HG03135 (cell line): ENCODE data around the gene SEC14L6.
A peak's percentile ranks its signal among the peaks of the same experiment; 100 is the strongest.
"Not testable (repeated sequence)": the region's sequence is repeated elsewhere in the genome, so short reads cannot be mapped to it uniquely, and the experiment has no call there.

ENCODE experiments used
- ATAC-seq: cut with Tn5 transposase; IDR thresholded peaks from one replicate; pipeline ENCODE4 v1.9.1; 2021; ENCODE audit warnings: mild to moderate bottlenecking, moderate library complexity; ENCODE audit not compliant: unreplicated experiment

SEC14L6 gene

DNA sequence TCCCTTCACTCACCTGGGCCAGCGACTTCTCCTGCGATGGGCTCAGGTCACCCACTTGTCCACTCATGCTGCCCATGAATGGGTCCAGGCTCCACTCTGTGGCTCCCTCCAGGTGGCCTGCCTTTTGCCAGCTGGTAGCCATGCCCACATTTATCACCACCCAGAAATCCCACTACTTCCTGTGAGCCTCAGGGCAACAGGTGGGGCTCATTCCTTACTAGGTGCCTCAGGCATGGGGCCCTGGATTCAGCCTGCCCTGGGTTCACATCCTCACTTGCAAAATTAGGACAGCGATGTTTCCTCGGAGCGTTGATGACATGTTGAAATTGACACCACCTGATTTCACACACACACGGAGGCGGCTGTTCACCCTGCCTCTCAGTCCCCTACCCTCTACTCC is at the start of gene SEC14L6:
SEC14L6 (minus strand) TSS at position 126 of the 400 bp plus-strand sequence; CDS start at position 67, 59 bp downstream.
- ATAC-seq, result no peak

- ATAC-seq, result no peak
Measured at GRCh38 chr22:30596199-30596598, 49.7 kb upstream of the SEC14L6 start.

DNA sequence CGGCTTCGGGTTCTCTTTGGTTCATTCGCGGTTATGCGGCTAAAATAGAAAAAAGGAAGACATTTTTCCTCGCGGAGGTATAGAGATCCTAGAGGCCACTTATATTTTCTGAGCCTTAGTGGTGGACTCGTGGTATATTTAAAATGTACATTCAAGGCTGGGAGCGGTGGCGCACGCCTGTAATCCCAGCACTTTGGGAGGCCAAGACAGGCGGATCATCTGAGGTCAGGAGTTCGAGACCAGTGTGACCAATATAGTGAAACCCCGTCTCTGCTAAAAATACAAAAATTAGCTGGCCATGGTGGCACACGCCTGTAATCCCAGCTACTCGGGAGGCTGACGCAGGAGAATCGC is 45.8 kb upstream of the SEC14L6 start:
- not testable (repeated sequence) for ATAC-seq

GRCh38 chr22:30591588-30592359 is 45.2 kb upstream of the SEC14L6 start, which contains the start of gene PES1:
Gene PES1, minus strand, starts transcription at chr22:30591910. Its CDS starts 77 bp downstream, at chr22:30591833.
- ATAC-seq, result peak; percentile 90

DNA sequence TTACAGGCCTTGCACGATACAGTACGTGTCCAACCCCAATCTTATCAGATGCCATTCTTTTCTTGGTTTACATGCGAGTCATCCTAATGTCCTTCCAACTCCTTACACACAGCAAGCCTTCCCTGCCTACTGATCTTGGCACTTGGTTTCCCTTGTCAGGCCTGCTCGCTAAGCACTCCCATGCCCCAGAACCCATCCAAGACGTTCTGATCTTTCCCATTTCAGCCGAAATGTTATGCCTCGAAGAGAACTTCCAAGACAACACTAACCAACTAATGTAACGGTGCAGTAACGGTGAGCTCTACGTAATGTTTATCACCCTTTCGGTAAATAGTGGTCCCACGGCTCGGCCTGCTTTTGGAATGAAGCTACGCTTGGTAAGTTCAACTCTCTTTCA is 44.6 kb upstream of the SEC14L6 start:
- no peak for ATAC-seq

- no peak for ATAC-seq
Measured at GRCh38 chr22:30586414-30586813, 39.9 kb upstream of the SEC14L6 start.

GRCh38 chr22:30584441-30584840 is 37.9 kb upstream of the SEC14L6 start:
- no peak for ATAC-seq

DNA sequence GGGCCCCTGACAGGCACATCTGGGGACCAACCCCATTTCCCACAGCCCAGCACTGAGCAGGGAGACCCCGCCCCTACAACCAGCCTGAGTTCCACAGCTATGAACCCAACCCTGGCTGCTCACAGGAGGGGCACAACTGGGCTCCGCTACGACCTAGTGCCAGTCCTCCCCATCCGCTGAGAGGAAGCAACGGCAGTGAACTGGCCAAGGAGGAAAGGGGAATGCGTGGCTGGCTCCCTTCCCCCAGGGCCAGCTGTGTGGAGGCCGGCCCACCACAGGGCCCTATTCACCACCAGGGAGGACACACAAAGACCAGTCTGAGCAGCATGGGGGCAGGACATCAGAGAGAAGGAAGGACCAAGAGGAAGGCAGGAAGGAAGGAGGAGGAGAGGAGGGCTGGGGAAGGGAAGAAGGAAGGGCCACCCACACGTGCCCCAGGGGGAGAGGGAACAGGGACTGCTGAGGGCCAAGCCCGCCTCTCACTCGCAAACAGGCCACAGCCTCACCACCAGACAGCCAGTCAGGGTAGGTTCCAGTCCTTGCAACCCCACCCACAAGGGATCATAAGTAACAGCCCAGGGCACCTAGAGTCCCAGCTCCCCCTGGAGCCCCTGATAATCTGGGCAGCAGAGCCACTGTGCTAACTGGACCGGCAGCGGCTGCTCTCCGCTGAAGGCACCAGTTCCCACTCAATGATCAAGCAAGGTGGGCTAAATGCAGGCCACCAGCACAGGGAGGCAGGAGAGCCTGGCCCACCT is 36.4 kb upstream of the SEC14L6 start:
- no peak for ATAC-seq

DNA sequence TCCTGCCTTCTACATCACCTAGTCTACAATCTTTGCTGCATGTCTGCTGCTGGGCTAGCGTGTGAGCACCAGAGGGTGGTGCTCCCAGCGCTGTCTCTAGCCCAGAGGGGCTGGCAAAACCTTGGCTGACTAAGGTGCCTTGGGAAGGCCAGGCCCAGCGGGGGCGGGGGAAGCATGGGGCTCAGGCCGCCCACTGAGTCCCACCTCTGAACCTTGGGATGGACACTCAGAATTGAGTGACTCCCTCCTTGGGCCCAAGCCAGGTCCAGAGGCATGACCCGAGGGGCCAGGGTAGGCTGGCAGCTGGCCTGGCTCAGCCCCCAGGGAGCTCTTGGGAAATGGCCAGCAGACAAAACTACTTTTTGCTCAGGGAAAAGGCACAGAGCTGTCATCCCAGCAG is 35.5 kb upstream of the SEC14L6 start:
- no peak for ATAC-seq

DNA sequence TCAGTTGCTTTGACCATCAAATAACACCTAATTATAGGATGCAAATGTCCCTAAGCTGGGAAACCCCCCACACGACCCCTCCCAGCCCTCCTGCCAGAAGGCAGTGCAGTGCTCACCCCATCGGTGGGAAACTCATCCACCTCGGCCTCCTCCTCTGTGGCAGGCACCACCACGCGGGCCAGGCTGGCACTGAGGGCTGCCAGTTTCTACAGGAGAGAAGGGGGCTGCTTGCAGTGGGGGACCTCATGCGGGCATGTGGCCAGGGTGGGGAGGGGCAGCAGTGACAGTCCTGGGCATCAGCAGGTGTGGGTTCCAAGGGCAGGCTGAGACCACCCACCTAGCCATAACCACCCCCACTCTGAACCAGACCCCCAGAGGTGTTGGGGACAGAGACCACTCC is 34.4 kb upstream of the SEC14L6 start:
- no peak for ATAC-seq

DNA sequence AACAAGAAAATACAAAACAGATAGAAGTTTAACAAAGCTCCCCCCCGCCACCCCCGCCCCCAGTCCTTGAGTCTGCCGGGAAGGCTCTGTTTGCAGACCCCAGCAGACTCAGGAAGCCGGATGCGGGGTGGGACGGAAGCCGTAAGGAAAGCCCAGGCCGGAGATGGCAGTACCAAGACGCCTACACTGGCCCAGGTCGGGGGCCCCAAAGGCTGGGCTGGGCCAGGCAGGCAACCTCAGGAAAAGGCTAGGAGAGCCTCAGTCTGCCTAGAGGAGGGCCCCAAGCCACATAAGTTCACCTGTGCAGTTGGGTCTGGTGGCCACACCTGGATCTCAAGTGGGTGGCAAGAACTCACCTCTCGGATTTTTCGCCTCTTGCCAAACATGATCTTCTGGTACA is 31.9 kb upstream of the SEC14L6 start:
- no peak for ATAC-seq

GRCh38 chr22:30575859-30576258 is 29.3 kb upstream of the SEC14L6 start:
- no peak for ATAC-seq

GRCh38 chr22:30574997-30575671 is 28.6 kb upstream of the SEC14L6 start:
- no peak for ATAC-seq

- no peak for ATAC-seq
Measured at GRCh38 chr22:30574095-30574981, 27.8 kb upstream of the SEC14L6 start, which contains the start of gene GAL3ST1. Gene GAL3ST1, minus strand, starts transcription at chr22:30574665. Its CDS starts 17,273 bp downstream, at chr22:30557392.

- no peak for ATAC-seq
Measured at GRCh38 chr22:30573594-30574094, 27.1 kb upstream of the SEC14L6 start.

DNA sequence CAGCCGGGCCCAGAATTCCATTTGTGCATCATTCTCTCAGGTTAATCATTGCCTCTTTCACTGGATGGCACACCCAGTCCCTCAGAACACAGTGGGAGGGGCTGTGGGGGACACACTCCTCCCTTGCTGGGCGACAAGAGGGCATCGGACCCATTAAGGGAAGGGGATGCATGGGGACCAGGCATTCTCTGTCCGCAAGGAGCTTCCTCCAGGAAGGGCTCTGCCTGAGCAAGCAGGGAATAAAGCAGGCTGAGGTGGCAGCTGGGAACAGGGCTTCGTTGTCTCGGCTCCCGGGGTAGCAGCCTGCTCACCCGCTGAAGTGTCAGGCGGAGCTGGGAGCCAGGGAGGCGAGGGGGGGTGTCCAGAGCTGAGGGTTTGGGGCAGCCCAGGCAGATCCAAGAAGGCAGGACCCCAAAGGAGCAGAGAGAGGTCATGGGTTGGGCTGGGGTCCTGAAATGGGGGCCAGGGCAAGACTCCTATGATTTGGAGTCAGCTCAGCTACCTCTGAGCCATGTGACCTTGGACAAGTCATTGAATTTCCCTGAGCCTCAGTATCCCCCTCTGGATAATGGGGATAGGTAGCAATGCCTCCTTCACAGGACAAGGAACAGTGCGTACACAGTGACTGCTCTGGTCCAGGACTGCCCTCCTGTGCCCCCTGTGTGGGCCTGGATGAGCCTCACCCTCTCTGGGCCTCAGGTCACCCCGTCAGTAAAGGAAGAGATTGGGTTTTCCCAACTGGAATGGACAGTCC is 26.5 kb upstream of the SEC14L6 start:
- no peak for ATAC-seq

DNA sequence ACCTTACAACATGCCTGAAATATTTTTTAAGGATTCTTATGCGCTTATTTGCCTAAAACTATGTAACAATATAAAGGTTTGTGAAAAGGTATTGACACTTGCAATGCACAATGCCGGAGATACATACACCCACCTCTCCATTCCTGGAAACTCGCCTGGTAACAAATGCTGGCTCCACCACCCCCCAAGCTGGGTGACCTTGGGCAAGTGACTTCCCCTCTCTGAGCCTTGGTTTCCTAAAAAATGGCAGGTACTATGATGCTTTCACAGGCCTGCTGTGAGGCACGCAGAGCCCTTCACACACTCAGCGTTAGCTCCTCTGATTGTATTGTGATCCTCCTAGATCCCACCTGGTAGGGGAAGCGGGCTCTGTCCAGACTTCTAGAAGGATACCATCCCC is 25.7 kb upstream of the SEC14L6 start:
- ATAC-seq, result no peak

DNA sequence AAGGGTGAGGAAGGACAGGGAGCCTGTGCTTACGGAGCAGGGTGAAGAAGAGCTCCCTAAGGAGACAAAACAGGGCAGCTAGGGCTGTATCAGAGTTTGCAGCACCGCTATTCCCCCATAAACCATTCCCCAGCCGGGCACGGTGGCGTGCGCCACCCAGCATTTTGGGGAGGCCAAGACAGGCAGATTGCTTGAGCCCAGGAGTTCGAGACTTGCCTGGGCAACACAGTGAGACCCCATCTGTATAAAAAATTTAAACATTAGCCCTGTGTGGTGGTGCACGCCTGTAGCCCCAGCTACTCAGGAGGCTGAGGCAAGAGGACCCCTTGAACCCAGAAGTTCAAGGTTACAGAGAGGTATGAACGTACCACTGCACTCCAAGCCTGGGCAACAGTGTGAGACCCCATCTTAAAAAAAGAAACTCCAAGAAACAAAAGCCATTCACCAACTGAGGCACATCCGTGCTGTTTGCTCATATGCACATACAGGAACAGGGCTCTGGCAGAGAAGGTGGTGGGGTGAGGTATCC is 23.2 kb upstream of the SEC14L6 start:
- ATAC-seq, result no peak

DNA sequence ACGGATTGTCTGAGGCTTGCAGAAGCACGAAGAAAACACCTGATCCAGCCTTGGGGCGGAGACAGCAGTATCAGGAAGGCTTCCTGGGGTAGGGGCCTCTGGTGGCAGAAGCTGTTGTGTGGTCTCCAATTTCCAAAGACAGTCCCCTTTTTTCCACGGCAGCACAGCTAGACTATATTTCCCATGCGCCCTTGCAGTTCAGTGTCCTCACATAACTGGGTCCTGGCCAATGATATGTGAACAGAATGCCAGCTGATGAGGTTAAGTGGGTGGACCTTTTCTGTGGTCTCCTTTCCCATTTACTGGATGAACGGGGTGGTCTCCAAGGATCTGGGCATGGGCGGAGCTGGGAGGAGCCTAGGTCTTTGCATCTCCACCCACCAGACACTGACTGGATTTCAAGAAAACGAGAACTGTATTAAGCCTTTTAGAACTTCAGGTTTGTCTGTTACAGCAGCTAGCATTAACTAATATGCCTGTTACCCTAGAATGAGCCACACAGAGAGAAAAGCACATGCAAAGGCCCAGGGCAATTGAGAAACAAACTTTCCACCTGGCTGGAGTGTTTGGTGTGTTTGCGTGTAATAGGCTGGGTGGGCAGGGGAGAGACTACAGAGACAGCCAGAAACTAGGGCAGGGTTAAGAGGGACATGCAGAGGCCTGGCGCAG is 21.7 kb upstream of the SEC14L6 start:
- no peak for ATAC-seq
